Measurements from ENCODE around the gene CYSRT1.
"Not testable (repeated sequence)": the region's sequence is repeated elsewhere in the genome, so short reads cannot be mapped to it uniquely, and the experiment has no call there.

The CYSRT1 gene

DNA sequence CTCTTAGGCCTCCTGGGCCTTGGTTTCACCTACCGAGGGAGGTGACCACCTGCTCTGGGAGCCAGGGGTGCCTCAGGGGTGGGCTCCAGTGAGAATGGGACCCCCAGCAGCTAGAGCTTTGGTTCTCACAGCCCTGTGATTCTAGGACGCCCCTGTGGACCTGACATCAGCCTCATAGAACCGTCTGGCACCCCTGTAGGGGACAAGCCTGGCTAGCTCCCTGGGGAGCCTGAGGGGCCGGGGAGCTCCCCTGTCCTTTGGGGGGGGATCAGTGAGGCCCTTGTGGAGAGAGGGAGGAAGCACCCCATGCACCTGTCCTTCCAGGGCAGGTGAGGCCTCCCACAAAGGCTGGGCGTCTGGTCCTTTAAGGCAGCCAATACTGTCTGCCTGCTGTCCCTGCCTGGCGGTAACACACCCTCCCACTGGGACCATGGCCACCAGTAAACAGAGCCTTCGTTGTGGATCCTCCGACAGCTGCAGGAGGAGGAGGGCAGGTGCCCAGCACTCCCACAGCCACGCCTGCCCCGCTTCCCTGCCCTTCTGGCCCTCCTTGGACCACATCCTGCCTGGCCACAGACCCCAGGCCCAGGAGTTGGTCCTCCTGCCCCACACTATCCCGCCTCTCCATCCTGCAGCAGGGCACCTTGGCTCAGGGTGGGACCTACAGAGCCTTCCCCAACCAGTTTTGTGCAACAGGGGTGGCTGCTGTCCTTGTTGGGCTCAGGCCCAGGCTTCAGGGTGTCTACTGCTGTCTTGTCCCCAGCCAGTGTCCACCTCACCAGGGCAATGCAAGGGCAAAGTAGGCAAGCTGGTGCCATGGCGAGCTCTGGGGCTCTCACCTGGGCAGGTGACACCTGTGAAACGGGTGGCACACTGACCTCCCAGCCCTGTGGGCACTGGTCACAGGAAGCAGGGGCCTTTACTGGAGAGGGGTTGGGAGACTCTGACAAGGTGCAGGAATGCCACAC is 13.1 kb downstream of the CYSRT1 start:
- DNase-seq (ENCODE audit: low read depth): no peak

DNA sequence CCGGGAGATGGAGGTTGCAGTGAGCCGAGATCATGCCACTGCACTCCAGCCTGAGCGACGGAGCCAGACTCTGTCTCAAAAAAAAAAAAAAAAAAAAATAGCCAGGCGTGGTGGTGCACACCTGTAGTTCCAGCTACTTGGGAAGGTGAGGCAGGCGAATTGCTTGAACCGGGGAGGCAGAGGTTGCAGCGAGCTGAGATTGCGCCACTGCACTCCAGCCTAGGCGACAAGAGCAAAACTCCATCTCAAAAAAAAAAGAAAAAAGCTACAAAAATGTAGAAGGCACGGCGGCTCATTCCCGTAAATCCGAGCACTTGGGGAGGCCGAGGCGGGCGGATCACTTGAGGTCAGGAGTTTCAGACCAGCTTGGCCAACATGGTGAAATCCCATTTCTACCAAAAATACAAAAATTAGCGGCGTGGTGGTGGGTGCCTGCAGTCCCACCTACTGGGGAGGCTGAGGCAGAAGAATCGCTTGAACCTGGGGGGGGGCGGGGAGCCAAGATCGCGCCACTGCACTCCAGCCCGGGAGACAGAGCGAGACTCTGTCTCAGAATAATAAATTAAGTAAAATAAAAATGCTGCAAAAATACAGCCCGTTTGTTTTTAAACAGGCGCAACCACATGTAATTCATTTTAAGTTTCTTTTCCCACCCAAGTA is 14.7 kb downstream of the CYSRT1 start:
- DNase-seq (ENCODE audit: low read depth): not testable (repeated sequence)

DNA sequence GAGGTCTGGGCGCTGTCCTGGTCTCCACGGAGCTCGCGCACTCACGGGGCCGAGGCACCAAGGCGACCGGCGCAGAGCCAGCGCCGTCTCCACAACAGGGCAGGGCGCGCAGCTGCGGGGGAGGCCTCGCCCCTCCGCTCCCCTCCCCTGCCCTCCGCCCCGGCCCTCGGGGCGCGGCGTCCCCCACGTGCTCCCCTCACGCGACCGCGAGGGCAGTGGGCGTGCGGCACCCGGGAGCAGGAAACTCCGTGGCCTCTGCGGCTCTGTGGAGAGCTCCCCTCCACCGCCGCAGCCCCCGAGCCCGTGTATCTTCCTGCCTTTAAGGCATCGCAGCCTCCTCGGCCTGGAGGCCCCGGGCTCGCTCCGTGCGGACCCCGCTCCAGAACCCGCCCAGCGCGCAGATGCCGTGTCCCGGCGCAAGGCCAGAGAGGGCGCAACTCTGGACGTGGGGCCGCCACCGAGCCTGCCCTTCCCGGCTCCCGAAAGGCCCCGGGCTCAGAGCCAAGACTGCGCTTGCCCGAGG is 15.4 kb downstream of the CYSRT1 start:
- DNase-seq (ENCODE audit: low read depth): peak; percentile 59

DNA sequence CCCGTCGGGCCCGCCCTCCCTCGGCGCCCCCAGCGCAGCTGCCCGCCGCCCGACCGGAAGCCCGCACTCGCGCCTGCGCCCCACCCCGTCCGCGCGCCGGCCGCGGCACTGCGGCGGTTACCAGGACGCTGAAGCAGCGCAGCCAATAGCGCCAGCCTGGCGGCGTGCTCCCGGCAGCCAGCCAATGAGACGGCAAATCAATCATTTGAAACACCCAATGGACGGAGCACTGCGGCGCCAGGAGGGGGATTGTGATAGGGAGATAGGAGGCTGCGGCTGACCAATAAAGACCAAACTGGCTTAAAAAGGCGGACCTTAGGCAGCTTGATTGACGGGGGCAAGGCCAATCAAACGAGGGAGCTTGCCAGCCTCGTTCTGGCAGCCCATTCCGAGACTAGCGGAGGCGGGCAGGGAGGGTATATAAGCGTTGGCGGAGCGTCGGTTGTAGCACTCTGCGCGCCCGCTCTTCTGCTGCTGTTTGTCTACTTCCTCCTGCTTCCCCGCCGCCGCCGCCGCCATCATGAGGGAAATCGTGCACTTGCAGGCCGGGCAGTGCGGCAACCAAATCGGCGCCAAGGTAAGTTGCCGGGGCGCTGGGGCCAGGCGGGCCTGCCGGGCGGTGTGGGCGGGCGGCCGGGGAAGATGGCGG is 16.0 kb downstream of the CYSRT1 start, which contains the start of gene TUBB4B:
TUBB4B (plus strand) TSS at position 447 of the 649 bp plus-strand sequence; CDS start at position 521, 74 bp downstream.
- DNase-seq (ENCODE audit: low read depth): peak; percentile 95

DNA sequence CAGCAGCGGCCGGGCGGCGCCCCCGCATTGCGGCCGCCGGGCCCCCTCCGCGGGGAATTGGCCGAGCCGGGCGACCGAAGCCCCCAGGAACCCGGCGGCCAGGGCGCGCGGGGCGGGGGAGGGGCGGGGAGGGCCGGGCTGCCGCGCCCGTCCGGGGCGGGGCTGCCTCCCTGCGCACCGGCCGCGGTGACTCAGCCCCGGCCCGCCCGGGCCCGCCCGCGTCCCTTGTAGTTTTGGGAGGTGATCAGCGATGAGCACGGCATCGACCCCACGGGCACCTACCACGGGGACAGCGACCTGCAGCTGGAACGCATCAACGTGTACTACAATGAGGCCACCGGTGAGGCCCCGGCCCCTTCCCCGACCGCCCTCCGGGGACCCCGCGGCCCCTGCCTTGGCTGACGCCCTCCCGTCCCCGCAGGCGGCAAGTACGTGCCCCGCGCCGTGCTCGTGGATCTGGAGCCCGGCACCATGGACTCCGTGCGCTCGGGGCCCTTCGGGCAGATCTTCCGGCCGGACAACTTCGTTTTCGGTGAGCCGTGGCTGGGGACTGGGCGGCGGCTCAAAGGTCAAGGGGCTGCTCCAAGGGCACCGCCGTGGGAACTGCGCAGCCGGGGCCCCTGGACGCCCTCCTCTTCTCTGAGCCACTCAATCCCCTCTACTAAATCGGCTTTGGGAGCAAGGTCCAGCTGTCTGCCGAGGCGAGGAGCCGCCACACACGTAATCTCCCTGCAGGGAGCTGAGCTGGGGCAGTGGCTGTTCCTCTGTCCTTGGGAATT is 16.7 kb downstream of the CYSRT1 start:
- DNase-seq (ENCODE audit: low read depth): peak; percentile 64

DNA sequence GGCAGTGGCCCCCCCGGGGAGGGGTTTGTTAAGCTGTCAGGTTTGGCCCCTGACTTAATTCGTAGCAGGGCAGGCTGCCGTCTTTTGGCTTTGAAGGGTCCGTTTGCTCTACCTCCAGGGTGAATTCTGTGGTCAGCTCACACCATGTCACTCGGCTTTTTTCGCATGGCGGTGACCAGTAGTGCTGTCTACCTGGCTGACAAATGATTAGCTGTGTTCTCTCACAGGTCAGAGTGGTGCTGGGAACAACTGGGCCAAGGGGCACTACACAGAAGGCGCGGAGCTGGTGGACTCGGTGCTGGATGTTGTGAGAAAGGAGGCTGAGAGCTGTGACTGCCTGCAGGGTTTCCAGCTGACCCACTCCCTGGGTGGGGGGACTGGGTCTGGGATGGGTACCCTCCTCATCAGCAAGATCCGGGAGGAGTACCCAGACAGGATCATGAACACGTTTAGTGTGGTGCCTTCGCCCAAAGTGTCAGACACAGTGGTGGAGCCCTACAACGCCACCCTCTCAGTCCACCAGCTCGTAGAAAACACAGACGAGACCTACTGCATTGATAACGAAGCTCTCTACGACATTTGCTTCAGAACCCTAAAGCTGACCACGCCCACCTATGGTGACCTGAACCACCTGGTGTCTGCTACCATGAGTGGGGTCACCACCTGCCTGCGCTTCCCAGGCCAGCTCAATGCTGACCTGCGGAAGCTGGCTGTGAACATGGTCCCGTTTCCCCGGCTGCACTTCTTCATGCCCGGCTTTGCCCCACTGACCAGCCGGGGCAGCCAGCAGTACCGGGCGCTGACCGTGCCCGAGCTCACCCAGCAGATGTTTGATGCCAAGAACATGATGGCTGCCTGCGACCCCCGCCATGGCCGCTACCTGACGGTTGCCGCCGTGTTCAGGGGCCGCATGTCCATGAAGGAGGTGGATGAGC is 17.6 kb downstream of the CYSRT1 start:
- DNase-seq (ENCODE audit: low read depth): no peak

DNA sequence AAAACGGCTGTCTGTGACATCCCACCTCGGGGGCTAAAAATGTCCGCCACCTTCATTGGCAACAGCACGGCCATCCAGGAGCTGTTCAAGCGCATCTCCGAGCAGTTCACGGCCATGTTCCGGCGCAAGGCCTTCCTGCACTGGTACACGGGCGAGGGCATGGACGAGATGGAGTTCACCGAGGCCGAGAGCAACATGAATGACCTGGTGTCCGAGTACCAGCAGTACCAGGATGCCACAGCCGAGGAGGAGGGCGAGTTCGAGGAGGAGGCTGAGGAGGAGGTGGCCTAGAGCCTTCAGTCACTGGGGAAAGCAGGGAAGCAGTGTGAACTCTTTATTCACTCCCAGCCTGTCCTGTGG is 18.3 kb downstream of the CYSRT1 start:
- DNase-seq (ENCODE audit: low read depth): not testable (repeated sequence)

DNA sequence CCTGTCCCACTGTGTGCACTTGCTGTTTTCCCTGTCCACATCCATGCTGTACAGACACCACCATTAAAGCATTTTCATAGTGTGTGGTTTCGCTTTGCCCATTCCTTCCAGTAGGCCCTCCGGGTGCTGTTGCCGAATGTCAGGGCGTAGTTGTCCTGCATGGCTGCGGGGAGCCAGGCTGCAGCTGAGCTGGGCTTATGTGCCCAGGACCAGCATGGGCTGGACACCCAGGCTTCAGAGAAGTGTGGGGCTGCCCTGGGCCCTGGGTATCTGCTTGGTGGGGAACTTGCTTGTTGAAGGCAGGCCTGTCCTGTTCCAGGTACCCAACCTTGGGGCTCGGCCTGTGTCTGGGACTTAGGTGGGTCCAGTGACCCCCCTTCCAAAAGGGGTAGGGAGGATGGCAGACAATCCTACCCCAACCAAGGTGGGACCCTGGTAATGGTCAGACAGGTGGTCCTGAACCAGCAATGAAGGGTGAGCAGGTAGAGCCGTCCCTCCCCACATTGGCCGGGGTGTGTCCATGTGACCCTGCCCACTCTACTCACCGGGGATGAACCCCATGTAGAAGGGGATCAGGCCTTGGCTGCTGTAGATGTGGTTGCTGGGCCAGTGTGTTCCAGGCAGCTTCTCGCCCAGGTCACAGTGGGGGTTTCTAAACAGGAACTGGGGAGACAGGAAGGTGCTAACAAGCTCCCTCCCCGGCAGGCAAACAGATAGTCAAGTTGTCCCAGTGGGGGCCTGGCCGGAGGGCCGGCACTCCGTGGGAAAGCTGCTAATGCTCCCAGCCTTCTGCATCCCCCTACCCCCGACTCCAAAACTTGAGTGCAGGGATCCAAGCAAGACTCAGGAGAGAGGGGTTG is 18.9 kb downstream of the CYSRT1 start:
- DNase-seq (ENCODE audit: low read depth): no peak

DNA sequence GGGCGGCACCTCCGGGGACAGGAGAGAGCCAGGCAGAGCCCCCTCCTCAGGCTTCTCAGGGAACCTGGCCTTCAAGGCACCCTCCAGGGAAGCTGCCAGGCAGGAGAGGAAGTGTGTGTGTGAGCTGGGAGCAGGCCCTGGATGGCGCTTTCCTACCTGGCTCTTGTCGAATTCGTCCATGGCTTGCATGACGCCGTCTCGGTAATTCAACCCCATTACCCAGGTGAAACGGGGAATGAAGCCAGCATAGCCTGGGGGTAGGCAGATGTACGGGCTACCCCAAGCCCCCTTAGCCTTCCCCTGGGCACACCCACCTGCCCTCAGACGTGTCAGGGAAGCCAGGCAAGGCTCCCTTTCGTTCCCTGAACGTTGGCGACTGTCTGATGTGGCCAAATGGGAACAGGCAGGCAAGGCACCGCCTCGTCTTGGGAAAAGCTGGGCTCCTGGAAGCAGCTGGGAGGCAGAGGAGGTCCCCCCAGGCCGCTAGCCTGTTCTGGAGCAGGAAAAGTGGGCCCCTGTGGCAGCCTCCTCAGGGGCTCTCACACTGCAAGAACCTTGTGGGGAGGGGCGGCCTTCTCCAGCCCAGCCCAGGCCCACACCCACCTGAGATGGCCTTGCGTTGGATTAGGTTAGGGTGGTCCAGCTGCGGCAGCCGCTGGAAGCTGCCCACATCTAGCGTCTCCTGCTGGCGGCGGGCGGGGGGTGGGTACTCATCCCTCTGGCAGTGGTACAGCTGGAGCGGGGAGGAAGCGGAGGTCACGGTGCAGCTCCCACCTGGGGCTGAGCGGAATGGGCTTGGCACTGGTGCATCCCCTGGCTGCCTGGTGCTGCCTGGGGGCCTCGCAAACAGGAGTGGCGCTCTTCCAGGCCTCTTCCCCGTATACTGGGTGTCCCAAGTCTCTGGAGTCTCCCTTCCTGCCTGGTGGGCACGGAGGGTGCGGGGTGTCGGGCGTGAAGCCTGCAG is 19.8 kb downstream of the CYSRT1 start:
- no peak for DNase-seq (ENCODE audit: low read depth)

DNA sequence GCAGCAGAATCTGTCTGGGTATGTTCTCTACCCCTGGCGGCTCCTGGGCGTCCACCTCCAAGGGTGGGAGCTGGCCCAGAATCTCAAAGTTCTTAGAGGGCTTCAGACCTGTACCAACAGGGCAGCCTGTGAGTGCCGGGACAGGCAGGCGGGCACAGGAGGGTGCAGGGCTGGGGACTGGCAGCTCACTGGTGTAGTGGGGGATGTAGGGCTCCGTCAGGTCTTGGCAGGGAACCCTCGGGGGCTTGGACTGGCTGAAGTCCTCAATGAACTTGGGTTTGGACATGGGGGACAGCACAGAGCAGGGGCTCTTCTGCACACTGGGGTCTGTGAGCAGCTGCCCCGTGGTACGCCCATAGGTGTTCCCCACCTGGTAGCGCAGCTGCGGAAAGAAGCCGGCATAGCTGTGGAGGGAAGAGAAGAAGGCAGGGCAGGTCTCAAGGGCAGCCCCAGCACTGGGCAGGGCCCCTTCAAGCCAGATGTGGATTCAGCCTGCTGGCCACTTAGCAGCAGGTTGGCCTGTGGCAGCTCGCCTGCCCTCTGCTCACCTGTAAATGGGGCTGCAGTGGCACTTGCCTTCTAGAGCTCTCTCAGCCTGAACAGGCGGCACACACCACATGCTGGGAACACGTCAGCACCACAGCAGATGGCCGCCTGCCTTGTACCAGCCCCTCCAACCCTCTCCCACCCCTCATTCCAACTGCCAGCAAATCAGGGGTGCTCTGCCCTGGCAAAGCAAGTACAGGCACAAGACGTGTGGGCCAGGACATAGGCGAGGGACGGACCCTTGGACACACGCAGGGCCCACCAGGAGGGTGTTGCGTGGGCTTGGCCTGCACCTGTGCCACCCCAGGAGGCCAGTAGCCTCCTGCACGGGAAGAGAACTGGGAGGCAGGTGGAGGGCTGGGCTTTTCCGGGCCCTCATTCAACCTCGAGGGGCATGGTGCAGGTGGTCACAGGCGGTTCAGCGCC is 20.8 kb downstream of the CYSRT1 start:
- DNase-seq (ENCODE audit: low read depth): no peak

DNA sequence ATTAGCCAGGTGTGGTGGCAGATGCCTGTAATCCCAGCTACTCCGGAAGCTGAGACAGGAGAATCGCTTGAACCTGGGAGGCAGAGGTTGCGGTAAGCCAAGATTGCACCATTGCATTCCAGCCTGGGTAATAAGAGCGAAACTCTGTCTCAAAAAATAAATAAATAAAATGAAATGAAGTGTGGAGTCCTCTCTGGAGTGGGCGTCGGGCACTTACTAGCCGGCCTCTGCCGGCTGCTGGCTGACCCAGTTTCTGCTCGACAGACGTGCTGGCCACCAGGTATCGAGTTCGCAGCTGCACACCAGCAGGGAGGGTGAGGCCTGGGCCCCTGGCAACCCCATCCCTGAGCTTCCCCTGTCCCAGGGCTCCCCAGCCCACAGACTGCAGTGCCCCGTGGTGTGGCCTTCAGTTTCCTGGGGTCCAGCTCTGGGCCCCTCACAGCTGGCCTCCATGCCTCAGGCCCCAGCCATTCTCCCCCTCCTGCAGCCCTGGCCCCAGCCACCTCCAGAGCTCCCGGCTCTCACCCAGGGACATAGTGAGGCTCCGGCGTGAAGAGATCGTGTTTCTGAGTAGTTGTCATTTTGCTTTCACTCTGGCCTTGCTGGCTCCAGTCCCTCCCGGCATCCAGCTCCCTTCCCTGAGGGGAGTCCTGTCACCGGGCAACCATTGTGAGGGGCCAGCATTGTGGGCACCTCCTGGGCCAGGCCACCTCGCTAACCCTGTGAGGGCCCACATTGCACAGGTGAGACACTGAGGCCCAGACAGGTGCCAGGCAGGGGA is 22.4 kb downstream of the CYSRT1 start:
- DNase-seq (ENCODE audit: low read depth): no peak

DNA sequence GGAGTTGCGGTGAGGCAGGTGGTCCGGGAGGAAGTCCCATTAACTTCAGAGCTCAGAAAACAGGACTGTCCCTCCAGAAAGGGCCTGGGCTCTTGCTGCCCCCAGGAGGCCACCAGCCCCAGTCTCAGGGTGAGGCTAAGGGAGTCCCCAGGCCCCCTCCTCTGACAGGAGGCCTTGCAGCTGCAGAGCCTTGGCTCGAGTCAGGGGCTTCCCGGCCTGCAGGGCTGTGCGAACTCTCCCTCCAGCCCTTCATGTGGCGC is 22.9 kb downstream of the CYSRT1 start:
- no peak for DNase-seq (ENCODE audit: low read depth)

DNA sequence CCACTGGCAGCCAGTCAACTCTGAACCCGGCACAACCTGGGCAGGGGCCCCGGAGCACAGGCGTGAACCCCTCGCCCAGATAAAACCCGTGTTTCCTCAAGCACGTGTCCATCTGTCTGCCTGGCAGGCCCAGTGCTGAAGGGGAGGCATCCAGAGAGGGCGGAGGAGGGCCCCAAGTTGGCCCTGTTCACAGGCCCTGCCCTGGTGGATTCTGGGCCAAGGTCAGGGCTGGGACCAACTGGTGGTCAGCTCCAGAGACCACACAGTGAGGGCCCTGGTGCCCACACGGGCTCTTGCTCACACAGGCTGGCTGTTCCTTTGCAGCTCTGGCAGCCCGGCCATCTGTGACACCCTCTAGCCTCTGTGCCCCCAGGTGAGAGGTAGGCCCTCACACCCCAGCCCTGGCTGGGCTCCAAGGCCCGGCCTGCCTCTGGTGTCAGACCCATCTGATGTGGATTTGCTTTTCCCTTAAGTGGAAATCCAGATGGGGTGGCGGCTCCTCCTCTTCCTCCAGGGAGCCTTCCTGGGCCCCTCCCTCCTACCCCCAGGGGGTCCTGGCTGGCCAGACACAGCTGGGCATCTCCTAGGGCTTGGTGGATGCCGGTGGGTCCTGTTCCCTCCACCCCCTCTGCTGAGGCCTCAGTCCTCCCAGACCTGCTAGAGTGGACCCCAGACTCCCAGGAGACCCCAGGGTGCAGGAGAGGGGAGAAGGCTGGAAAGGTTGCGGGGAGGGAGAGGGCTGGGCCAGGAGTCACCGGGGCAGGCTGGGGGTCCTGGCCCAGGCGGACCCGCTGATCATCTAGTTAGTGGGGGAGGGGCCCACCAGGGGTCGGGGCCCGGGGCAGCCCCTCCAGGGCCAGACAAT is 25.6 kb downstream of the CYSRT1 start:
- DNase-seq (ENCODE audit: low read depth): no peak

DNA sequence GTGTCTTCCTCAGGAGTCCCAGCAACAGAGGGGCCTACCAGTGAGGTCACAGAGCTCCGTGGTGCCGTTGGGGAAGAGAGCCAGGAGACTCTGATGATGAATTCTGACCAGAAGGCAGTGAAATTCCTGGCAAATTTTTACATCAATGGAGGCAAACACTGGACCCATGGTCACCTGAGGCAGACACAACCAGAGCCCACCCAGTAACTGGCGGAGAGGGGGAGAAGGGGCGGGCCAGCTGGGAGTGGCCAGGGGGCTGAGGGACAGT is 26.2 kb downstream of the CYSRT1 start, which contains the start of gene STPG3:
STPG3 (plus strand) TSS at position 93 of the 268 bp plus-strand sequence; CDS start at position 94, 1 bp downstream.
- no peak for DNase-seq (ENCODE audit: low read depth)

DNA sequence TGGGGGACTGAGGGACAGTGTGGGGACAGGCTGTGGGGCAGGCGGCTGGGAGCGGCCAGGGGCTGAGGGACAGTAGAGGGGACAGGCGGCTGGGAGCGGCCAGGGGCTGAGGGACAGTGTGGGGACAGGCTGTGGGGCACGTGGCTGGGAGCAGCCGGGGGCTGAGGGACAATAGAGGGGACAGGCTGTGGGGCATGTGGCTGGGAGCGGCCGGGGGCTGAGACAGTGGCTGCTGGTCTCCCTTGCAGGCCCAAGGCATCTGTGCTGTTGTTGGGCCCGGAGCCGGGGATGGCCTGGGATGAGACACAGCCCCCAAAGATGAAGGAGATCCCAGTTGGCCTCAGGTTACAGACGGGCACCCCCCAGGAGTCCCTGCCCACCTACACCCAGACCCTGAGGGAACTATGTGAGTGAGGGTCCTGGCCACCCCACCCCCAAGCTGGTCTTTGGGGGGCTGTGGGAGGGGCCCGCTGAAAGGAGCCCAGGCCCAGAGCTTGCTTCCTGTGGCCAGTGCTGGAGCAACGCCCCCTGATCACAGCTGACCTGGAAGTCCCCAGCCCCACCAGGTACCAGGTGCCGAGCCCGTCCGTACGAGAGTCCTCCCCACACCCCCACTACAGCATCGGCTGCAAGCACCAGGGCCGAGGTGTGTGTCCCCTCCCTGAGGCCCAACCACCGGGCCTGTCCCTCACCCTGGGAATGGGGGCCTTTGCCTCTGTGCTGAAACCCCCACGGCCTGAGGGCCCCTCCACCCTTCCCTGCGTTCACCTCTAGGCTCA is 26.7 kb downstream of the CYSRT1 start:
- no peak for DNase-seq (ENCODE audit: low read depth)
